NT2/D1 (cell line): Measurements from ENCODE around the gene FN1.

Experiments
- SUZ12 ChIP-seq: IDR thresholded peaks from 2 replicates; pipeline ENCODE4 v1.6.1; 2011; ENCODE audit not compliant: insufficient read length, insufficient read depth; ENCODE audit errors: extremely low read depth
- YY1 ChIP-seq: IDR thresholded peaks from 2 replicates; pipeline ENCODE4 v1.6.1; 2011; ENCODE audit not compliant: insufficient read length, insufficient read depth
- ZNF274 ChIP-seq: IDR thresholded peaks from 2 replicates; pipeline ENCODE4 v1.6.1; 2011; ENCODE audit warnings: mild to moderate bottlenecking, low read depth, low read length

DNA sequence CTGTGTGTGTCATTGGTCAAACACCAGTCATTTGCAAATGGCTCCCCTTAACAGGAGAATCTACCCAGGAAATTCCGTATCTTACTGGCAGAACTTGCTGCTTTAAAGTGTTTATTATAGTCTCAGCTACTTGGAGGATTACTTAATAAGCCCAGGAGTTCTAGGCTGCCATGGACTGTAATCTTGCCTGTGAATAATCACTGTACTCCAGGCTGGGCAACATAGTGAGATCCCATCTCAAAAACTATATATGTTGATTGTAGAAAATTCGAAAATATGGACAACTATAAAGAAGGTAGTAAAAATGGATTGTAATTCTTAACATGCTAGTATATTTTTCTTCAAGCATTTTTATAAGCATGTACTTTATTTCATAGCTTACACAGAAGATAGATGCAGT lies 119.5 kb downstream of the FN1 start:
- TF ChIP-seq YY1 (no peak), ZNF274 (no peak), SUZ12 (no peak)
